ENCODE measurements around the gene THBS4.

DNA sequence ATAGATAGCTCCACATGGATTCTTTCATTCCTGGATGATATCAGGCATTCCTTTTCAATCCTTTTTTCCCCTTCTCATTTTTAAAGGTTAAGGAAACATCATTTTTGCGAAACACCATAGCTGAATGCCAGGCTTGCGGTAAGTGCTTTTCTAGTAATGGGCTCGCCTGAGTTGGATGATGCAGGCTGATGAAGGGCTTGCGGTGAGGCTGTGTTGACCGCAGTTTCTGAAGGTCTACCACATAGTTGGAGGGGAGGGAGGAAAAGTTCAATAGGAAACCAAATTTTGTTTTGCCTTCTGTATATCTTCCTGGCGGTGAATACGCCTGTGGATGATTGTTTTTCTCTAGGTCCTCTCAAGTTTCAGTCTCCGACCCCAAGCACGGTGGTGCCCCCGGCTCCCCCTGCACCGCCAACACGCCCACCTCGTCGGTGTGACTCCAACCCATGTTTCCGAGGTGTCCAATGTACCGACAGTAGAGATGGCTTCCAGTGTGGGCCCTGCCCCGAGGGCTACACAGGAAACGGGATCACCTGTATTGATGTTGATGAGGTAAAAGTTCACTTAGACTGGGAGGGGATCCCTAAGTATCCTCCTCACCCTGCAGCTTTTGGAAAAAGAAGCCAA, 24.3 kb downstream of the THBS4 start:
- TF ChIP-seq PAX5 (IDR thresholded peaks at IDR 0.05; ENCODE audit: insufficient read depth, low read length, severe bottlenecking) = no peak
- no peak for TF ChIP-seq POLR2AphosphoS5 (IDR thresholded peaks at IDR 0.05; ENCODE audit: low read depth, low read length)
- TF ChIP-seq POLR2A (IDR thresholded peaks at IDR 0.05; ENCODE audit: low read depth, low read length) = no peak
